Epithelial cell of proximal tubule (primary cell): ENCODE measurements around the gene EHD1. TPM values are rescaled to one million over a fixed set of nuclear protein-coding genes. Genes with fewer than 3 reads are reported as not detected.

Experiments used
- DNase-seq: peaks from one replicate; pipeline ENCODE4 v3.0.0-alpha.2; 2011; ENCODE audit warnings: low read depth
- H3K4me3 ChIP-seq: 2 replicates; pipeline ENCODE4 v1.5.1; 2011; ENCODE audit warnings: low read depth, mild to moderate bottlenecking, low read length
- total RNA-seq: library from RNA; depleted of rRNA; stranded (reverse); fragments of >200 nt; gene quantifications from 2 replicates; pipeline ENCODE4 v1.2.3, GENCODE V29; 2015
- TF ChIP-seq, protein P1 (sequence below): conservative IDR thresholded peaks from 2 replicates; pipeline ENCODE4 v1.5.1; 2012; ENCODE audit warnings: low read depth, mild to moderate bottlenecking, low read length

The EHD1 gene
- total RNA-seq, 1 donor from 2014 or later = 82.7 TPM

DNA sequence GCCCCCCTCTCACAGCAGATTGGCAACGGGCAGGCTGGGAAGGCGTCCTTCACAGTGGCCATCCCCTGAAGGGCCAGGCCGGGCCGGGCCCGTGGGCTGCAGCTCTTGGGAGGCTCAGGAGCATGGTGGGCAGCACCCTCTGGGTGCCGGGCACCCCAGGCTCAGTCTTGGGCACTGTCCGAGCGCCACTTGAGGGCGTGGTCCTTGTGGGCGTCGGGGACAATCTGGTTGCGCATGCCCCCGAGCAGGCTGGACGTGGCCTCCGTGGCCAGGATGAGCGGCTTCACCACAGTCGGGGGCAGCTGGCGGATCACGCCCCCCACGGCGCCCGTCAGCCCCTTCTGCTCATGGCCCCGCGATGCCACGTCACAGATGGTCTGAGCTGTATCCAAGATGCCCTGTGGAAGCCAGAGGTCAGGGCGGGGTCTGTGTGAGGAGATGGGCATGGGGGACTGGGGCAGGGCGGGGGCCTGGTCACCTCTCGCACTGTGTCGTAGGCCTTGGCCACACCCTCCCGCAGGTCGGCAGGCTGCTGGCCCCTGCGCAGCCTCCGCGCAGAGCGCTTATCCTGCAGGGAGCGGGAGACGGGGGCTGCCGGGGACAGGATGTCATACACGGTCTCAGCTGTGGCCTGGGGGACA lies 16.5 kb upstream of the EHD1 start:
- no peak overlapping the region for H3K4me3 ChIP-seq
- no peak for DNase-seq
- TF ChIP-seq, protein P1, sequence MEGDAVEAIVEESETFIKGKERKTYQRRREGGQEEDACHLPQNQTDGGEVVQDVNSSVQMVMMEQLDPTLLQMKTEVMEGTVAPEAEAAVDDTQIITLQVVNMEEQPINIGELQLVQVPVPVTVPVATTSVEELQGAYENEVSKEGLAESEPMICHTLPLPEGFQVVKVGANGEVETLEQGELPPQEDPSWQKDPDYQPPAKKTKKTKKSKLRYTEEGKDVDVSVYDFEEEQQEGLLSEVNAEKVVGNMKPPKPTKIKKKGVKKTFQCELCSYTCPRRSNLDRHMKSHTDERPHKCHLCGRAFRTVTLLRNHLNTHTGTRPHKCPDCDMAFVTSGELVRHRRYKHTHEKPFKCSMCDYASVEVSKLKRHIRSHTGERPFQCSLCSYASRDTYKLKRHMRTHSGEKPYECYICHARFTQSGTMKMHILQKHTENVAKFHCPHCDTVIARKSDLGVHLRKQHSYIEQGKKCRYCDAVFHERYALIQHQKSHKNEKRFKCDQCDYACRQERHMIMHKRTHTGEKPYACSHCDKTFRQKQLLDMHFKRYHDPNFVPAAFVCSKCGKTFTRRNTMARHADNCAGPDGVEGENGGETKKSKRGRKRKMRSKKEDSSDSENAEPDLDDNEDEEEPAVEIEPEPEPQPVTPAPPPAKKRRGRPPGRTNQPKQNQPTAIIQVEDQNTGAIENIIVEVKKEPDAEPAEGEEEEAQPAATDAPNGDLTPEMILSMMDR = no peak

DNA sequence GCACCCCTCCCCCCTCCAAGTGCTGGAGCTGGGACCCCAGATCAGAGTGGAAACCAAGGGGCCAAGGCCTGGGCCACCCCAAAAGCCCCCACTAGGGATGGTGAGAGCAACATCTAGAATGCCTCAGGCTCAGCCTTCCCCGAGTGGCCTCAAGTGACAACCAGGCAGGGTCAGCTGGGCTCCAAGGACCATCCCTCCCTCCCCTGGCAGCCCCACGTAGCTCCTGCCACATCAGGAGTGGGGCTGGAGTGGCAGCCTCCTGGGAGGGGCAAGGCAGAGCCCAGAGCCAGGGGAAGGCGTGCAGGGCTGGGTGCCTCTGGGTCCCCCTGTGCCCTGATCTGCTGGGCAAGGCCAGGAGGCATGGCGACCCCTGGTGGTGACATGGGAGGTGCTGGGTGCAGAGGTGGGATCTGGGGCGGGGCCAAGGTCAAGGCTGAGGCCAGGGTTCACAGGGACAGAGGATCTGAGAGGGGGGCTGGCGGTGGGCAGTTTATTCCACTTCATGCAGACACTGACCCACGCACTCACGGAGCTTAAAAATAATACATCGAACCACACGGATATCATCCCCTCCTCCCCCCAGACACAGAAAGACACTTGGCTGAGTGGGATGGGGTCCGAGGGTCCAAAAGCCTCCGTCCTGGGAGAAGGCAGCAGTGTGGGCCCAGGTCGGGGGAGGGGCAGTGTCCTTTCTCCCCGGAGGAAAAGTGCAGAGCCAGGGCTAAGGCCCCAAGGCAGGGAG lies 15.8 kb upstream of the EHD1 start:
- TF ChIP-seq, protein P1 = peak; percentile 87
- peak overlapping the region; percentile 77 for H3K4me3 ChIP-seq
- no peak for DNase-seq

DNA sequence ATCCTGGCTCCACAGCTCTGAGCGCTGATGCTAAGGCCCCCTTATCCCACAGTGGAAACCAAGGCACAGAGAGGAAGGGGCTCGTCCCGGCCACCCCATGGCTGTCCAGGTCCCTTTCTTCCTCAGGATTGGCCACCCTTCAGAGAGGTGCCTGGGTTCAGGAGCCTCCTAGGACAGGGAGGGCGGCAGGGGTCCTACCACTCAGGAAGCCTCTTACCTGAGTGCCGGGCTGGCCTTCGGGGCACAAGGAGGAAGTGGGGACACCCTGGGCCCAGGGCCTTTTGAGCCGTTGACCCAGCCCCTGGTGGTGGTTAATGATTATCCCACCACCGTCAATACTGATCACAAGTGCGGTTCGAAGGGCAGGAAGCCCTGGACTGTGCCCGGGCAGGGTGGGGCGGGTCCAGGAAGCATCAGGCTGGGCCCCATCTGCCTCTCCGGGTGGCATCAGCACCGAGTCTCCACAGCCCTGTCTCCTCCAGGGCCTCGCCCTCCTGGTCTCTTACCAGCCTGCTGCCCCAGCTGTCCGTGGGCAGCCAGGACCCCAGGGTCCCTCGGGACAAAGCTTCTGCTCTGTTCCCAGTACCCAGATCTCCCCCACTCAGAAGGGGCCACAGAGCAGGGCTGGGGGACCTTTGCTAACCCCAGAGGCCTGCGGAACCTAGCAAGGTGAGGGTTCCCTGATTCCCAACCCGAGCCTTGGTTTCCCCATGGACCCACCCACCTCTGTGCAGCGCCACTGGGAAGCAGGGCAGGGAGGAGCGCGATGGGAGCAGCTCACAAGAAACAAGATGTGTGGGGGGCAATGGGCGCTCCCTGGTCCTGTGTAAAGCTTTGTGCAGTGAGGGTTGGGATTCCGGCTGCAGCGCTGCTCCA lies 15.0 kb upstream of the EHD1 start:
- peak overlapping the region; percentile 77 for H3K4me3 ChIP-seq
- DNase-seq = no peak
- TF ChIP-seq, protein P1 = no peak

DNA sequence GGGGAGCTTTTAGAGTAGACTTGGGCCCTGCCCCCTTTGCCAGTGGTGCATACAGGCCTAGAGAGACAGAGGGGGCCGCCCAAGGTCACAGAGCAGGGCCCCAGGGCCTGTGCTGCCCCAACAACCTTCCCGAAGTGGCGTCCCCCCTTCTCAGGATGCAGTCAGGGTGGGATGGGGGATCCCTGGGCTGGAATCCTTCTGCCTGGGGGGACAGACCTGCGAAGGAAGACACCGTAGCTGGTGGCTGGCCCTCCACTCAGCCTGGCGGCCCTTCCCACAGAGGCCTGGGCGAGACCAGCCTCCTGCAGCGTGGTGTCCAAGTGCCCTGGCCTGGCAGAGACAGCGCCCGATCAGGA lies 14.4 kb upstream of the EHD1 start:
- TF ChIP-seq, protein P1 = no peak
- peak overlapping the region; percentile 77 for H3K4me3 ChIP-seq
- no peak for DNase-seq

- H3K4me3 ChIP-seq = peak overlapping the region; percentile 77
- no peak for DNase-seq
- TF ChIP-seq, protein P1 = no peak
Measured at GRCh38 chr11:64892411-64892831, 14.0 kb upstream of the EHD1 start.

GRCh38 chr11:64891880-64892279 lies 13.5 kb upstream of the EHD1 start:
- TF ChIP-seq, protein P1 = no peak
- DNase-seq = no peak
- peak overlapping the region; percentile 77 for H3K4me3 ChIP-seq
